Measurements from ENCODE around the gene UBD.

The UBD gene

DNA sequence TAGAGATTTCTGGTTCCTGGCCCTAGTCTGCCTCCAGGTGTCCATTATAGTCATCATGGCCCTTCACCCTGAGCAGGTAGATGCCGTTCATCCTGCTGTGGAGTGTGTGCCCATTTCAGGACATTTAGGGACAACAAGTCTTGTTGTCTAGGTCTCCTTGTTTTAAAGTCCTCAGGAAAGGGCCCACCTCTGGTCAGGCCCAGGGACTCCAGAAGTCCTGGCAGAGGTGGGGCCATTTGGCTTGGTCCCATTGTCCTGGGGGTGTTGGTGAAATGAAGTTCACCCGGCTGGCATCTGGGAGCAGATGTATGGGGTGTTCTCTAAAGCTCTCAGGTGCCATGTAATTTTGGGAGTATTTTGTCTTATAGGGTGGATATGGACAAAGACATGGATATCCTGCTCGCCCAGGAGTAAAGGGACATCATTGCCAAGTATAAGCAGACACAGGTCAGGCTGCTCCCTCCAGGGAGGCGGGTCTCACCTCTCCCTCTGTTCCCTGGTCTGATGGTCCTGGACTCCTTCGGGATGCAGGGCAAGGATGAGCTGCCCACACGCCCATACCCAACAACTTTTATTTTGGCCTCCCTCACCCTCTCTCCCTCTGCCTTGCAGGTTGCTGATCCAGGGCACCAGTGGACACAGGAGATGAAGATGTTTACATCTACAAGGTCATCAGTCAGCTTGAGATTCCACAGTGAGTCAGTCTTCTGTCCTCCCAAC lies 40.1 kb downstream of the UBD start:
- DNase-seq: no peak

DNA sequence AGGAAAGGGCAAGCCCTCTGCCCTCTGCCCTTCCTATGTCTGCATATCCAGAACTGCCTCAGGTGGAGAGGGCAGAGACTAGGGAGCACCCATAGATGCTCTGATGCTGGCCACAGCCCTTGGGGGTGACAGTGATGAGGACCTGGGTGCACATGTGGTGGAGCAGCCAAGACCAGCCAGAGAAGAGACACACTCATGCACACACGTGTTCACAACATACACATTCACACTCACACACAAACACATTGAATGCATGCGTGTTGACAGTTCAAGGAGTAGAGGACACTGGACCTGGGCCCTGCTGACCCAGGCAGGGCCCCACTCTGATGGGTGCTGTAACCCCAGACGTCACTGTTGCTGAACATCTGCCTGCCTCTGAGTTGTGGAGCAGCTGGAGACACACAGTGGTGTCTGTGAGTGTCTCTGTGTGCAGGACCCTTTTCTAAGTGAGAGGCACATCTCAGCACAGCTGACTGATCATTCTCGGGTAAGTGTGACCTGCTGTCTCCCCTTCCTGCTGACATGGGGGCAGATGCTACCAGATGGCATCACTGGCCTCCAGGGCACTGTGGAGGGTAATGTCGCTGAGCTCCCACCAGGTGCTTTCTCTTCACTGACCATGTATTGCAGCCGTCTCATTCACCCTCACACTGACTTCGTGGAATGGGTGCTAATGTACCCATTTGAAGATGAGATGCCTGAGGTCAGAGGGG lies 41.6 kb downstream of the UBD start:
- no peak for DNase-seq

DNA sequence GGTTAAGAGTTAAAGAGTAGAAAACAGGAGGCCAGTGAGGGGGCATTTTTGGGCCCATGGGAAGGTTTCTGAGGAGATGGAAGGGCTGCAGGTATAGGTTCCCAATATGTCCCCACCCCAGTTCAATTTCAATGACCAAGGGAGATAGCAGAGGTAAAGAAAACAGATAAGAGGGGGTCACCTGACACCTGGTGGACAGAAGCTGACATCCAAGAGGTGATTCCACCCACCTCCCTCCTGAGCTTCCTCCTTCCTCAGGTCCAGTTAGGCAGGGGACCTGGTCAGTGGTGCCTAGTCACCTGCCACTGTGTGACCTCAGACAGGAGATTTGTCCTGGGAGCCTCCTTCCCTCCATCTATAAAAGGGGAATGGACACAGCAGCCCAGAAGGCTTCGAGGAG lies 42.3 kb downstream of the UBD start:
- DNase-seq: no peak

DNA sequence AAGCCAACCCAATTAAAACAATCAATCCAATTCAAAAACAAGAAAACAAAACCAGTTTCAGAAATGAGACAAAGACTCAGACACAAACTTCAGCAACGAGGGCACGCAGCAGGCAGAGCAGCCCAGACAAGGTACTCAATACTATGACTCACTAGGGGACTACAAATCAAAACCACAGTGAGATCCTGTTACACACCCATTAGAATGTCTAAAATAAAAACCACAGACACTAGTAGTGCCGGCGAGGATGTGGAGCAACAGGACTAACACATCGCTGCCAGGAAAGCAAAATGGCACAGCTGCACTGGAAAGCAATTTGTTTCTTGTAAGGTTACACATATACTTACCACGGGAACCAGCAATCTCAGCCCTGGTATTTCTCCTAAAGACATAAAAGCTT lies 43.4 kb downstream of the UBD start:
- DNase-seq: no peak

DNA sequence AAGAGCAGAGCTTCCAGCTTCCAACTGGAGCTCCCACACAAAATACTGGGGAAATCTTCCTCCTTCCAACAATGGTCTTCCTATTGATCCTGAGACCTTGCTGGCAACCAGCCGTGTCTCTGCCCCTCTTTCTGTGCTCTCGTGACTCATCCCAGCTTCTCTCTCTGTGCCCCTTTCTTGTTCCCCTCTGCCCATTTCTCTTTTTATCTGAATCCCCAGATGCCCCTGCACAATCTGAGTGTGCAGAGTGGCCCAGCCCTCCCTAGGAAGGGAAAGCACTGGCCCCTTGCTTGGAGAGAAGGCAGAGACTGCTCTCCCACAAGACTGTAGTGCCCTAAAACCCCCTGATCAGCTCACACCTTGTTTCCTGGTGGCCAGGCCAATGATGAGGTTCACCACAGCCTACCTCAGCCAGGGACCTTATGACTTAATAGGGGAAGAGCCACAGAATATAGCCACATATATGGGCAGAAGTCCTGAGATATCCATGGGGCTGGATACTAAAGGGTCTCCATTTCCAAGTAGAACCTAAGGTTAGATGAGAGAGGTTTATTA lies 48.7 kb downstream of the UBD start:
- no peak for DNase-seq

DNA sequence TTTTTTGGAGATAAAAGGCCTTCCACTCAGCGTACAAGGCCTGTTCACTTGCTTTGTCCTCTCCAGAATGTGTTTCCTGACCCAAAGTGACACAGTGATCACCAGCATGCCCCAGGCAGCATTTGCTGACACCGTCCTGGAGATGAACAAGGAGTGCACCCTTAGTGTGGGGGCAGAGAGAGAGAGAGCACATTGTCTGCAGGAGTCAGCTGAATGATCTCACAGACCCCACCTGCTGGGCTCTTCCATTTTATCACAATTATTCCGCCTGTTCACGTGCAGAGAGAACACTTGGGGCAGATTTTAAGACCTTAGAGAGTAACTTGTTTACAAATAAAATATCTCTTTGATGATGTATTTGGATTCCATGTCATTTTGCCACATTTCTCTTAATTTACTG lies 49.3 kb downstream of the UBD start:
- no peak for DNase-seq

DNA sequence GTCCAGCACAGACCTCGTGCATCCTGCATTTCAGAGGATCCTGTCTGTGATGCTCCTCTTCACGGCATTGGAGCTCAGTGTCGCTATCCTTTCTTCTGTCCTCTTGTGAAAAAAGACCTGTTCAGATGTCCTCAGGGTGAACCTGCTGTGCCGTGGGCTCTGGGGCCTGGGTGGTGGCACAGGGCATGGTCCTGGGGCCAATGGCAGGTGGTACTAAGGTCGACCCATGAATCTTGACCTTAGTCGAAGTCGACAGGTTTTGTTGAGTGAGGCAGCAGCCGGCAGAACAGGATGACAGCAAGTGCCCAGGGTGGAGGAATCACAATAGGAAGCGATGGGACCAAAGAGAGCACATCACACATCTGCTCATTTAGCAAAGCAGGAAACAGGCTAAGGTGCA lies 49.8 kb downstream of the UBD start:
- DNase-seq: no peak

DNA sequence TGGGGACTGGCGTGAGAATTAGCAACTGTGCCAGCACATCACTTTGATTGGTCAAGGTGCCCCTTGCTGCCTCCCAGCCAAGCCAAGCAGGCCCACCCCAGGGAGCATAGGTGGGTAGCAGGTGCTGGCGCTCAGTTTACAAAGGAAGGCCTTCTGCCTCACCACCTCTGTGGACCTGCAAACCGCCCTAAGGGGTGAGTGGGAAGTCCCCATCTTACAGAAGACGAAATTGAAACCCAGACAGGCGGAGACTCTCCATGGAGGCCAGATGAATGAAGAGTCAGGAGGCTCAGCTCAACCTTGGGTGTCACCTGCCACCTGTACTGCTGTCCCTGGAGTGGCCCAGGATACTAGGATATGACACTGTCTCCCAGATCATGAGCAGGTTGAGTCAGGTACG lies 50.3 kb downstream of the UBD start:
- DNase-seq: no peak

DNA sequence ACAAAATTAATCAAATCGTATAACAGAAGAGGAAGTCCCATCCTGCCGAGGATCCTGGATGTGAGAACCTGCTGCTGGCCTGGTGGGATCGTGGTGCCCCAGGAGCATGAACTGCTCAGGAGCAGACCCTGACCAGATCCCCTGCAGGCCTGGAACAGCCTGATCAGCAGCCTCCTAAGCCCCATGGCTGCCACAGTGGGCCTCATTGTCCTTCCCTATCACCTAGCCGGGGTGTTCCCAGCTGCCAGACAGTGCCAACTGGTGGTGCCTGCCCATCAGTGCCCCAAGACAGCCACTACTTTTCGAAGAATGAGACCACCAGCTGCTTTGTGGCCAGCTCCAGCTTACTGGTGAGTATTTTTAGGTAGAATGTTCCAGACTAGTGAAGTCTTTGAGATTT lies 52.2 kb downstream of the UBD start:
- no peak for DNase-seq

DNA sequence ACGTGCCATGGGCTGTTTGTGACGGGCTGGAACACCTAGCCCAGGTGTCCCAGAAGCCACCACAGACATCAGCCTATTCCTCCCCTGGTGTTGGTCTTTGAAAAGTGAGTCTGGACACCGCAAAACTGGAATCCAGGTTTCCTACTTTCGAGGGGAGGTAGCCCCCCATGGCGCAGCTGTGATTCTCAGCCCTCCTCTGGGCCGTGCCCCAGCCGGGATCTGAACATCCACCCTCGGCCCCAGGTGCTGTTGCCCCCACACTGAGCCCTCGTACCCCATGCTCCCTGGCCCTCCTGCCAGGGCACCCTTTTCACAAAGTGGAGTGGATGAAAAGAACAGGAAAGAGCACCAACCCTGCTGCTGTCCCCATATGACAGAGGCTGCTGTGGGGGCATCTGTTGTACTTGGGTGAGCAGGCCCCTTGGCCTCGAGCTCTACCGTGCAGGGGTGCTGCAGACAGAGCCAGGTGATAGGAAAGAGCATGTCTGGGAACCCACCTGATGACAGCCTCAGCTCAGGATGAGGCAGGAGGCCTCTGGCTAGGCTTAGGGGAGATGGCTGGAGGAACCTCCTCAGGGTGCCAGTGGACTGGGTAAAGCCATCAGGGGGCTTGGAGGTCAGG lies 53.0 kb downstream of the UBD start:
- DNase-seq: no peak

DNA sequence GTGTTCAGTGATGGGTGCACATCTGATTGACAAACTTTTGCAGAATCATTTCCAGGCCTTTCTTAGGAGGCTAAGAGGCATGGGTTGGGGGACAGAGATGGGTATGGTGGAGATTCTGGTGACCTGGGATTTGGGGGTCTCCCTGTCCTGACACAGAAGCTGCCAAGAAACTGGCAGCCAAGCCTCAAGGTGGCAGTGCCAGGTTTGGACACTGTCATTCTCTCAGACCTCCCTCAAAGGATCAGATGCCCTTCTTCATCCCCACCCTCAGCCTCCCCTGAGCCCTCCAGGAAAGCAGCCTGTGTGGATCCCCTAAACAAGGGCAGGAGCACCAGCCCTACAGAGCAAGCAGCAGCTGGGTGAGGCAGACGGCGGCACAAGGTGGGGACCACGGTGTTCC lies 53.7 kb downstream of the UBD start:
- no peak for DNase-seq
